ENCODE data around the gene PLEKHB1. TPM values are rescaled to one million over a fixed set of nuclear protein-coding genes. Genes with fewer than 3 reads are reported as not detected.
"Not testable (repeated sequence)": the region's sequence is repeated elsewhere in the genome, so short reads cannot be mapped to it uniquely, and the experiment has no call there.

PLEKHB1 gene
- total RNA-seq, 2 donors from 2014 or later = 26.5 to 33.8 TPM

GRCh38 chr11:73667891-73668290 lies 21.5 kb downstream of the PLEKHB1 start:
- H3K27me3 Mint-ChIP-seq = no peaks in the 10 kb centered on the region
- no peak overlapping the region for H3K27ac Mint-ChIP-seq
- peaks cover 23% of the 10 kb centered on the region for H3K4me1 Mint-ChIP-seq
- H3K4me3 Mint-ChIP-seq = no peak overlapping the region
- no peaks in the 10 kb centered on the region for H3K9me3 ChIP-seq (ENCODE audit: control insufficient read depth, low read length, poor library complexity, severe bottlenecking)
- no peak for ATAC-seq
- no peaks in the 10 kb centered on the region for H3K36me3 Mint-ChIP-seq (ENCODE audit: low read depth)
- no peak for DNase-seq

GRCh38 chr11:73670808-73671207 lies 24.4 kb downstream of the PLEKHB1 start:
- peaks cover 5% of the 10 kb centered on the region for H3K4me1 Mint-ChIP-seq
- no peaks in the 10 kb centered on the region for H3K27me3 Mint-ChIP-seq
- H3K9me3 ChIP-seq (ENCODE audit: control insufficient read depth, low read length, poor library complexity, severe bottlenecking) = no peaks in the 10 kb centered on the region
- H3K36me3 Mint-ChIP-seq (ENCODE audit: low read depth) = no peaks in the 10 kb centered on the region
- no peak overlapping the region for H3K27ac Mint-ChIP-seq
- DNase-seq (no peak), ATAC-seq (no peak)
- H3K4me3 Mint-ChIP-seq = no peak overlapping the region

DNA sequence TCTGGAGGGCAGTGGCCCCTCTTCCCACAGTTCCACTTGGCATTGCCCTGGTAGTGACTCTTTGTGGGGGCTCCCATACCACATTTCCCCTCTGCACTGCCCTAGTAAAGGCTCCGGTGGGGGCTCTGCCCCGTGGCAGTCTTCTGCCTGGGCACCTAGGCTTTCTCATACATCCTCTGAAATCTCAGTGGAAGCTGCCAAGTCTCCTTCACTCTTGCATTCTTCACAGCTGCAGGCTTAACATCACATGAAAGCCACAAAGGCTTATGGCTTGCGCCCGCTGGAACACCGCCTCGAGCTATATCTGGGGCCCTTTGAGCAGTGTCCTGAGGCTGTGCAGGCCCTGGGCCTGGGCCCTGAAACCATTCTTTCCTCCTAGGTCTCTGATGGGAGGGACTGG lies 25.3 kb downstream of the PLEKHB1 start:
- no peak for DNase-seq

DNA sequence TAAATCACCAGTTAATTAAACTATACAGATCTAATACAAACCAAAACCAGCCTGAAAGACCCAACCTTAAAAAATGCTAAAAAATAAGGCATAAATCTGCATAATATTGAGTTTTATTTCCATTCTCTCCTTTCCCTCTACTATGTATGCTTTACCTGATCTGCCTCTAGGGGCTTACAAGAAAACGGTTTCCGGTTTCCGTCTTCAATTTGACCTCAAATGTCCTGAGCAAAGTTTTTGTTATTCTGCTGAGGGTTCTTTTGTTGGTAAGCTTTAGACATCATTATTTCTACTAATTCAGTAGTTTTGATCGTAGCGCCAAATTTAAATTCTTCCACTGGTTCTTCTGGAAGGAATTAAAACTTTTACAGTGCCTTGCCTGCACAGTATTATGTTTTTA lies 30.2 kb downstream of the PLEKHB1 start:
- not testable (repeated sequence) for DNase-seq; H3K4me3 Mint-ChIP-seq; H3K9me3 ChIP-seq (ENCODE audit: control insufficient read depth, low read length, poor library complexity, severe bottlenecking); ATAC-seq; H3K4me1 Mint-ChIP-seq; H3K27ac Mint-ChIP-seq; H3K36me3 Mint-ChIP-seq (ENCODE audit: low read depth); H3K27me3 Mint-ChIP-seq

More for the DNA sequence above, 25.3 kb downstream of the PLEKHB1 start:
- Mint-ChIP-seq H3K4me1 (peaks cover 5% of the 10 kb centered on the region), H3K27ac (peak overlapping the region; percentile 67), H3K27me3 (no peaks in the 10 kb centered on the region), H3K4me3 (no peak overlapping the region), H3K36me3 (ENCODE audit: low read depth) (no peaks in the 10 kb centered on the region)
- H3K9me3 ChIP-seq (ENCODE audit: control insufficient read depth, low read length, poor library complexity, severe bottlenecking) = no peaks in the 10 kb centered on the region
- ATAC-seq = no peak

- Mint-ChIP-seq H3K4me1 (peaks cover 2% of the 10 kb centered on the region), H3K27me3 (no peaks in the 10 kb centered on the region), H3K36me3 (ENCODE audit: low read depth) (peaks cover 4% of the 10 kb centered on the region), H3K4me3 (no peak overlapping the region), H3K27ac (no peak overlapping the region)
- DNase-seq (no peak), ATAC-seq (no peak)
- no peaks in the 10 kb centered on the region for H3K9me3 ChIP-seq (ENCODE audit: control insufficient read depth, low read length, poor library complexity, severe bottlenecking)
Measured at GRCh38 chr11:73680687-73681086, 34.3 kb downstream of the PLEKHB1 start.

- Mint-ChIP-seq H3K27ac (no peak overlapping the region), H3K27me3 (no peaks in the 10 kb centered on the region), H3K4me3 (no peak overlapping the region), H3K36me3 (ENCODE audit: low read depth) (peaks cover 2% of the 10 kb centered on the region), H3K4me1 (peaks cover 8% of the 10 kb centered on the region)
- no peaks in the 10 kb centered on the region for H3K9me3 ChIP-seq (ENCODE audit: control insufficient read depth, low read length, poor library complexity, severe bottlenecking)
- no peak for ATAC-seq
- DNase-seq = no peak
Measured at GRCh38 chr11:73693899-73694525, 47.6 kb downstream of the PLEKHB1 start.

GRCh38 chr11:73705053-73705452 lies 58.7 kb downstream of the PLEKHB1 start:
- no peaks in the 10 kb centered on the region for H3K27me3 Mint-ChIP-seq
- peaks cover 6% of the 10 kb centered on the region for H3K4me1 Mint-ChIP-seq
- ATAC-seq (no peak), DNase-seq (no peak)
- H3K9me3 ChIP-seq (ENCODE audit: control insufficient read depth, low read length, poor library complexity, severe bottlenecking) = no peaks in the 10 kb centered on the region
- H3K36me3 Mint-ChIP-seq (ENCODE audit: low read depth) = peaks cover 3% of the 10 kb centered on the region
- H3K4me3 Mint-ChIP-seq = no peak overlapping the region
- no peak overlapping the region for H3K27ac Mint-ChIP-seq

GRCh38 chr11:73710964-73711363 lies 64.6 kb downstream of the PLEKHB1 start:
- Mint-ChIP-seq H3K4me1 (peaks cover 4% of the 10 kb centered on the region), H3K27me3 (no peaks in the 10 kb centered on the region), H3K4me3 (no peak overlapping the region), H3K36me3 (ENCODE audit: low read depth) (no peaks in the 10 kb centered on the region), H3K27ac (no peak overlapping the region)
- DNase-seq = no peak
- no peaks in the 10 kb centered on the region for H3K9me3 ChIP-seq (ENCODE audit: control insufficient read depth, low read length, poor library complexity, severe bottlenecking)
- no peak for ATAC-seq

Other genes with a start within 250 kb of the PLEKHB1 start
- gene FAM168A, start 48.5 kb upstream of the PLEKHB1 start, total RNA-seq = 10 to 100 TPM; 21.1 to 22.2 TPM
- 10 to 100 TPM; 63.8 to 70.3 TPM for gene RAB6A, start 114.5 kb downstream of the PLEKHB1 start, total RNA-seq
- gene MRPL48, start 141.3 kb downstream of the PLEKHB1 start, total RNA-seq = 10 to 100 TPM; 14.8 to 23.7 TPM
- gene COA4, start 230.3 kb downstream of the PLEKHB1 start, total RNA-seq = 10 to 100 TPM; 26.8 to 28.7 TPM
- 10 to 100 TPM; 11.4 to 14.8 TPM for gene PAAF1, start 230.4 kb downstream of the PLEKHB1 start, total RNA-seq

All from T-helper 17 cell (primary cell).